AG04449 (cell line): Measurements from ENCODE around the gene LPGAT1.

ENCODE experiments used
- CTCF ChIA-PET: fragments of 350-600 bp; formaldehyde crosslinking; extraction: SDS; loops from one replicate; lab custom pipeline; 2021; ENCODE audit warnings: antibody characterized with exemption; lab: Yijun Ruan, JAX
- POLR2A ChIA-PET: fragments of 400-600, 350-600 bp; formaldehyde crosslinking; extraction: SDS; loops from one replicate; lab custom pipeline; 2020; ENCODE audit warnings: antibody characterized with exemption, inconsistent platforms; lab: Yijun Ruan, JAX
- DNase-seq: peaks from one replicate; pipeline ENCODE4 v3.0.0-alpha.2; 2010; ENCODE audit warnings: low read depth, low spot score
- H3K4me3 ChIP-seq: 2 replicates; pipeline ENCODE4 v1.5.1; 2011; ENCODE audit warnings: low read depth, mild to moderate bottlenecking, control low read depth, low read length
- TF ChIP-seq, protein P1 (sequence below): IDR thresholded peaks from one replicate; pipeline ENCODE4 v1.5.1; 2011; ENCODE audit warnings: mild to moderate bottlenecking, moderate library complexity, low read length, control low read depth, inconsistent platforms; ENCODE audit not compliant: insufficient read depth; ENCODE audit errors: missing control alignments

The LPGAT1 gene

GRCh38 chr1:211830055-211830327 is 572 bp downstream of the LPGAT1 start:
- POLR2A ChIA-PET = no interaction called here
- no peak for DNase-seq
- CTCF ChIA-PET = interaction anchor here (0.9 to 6.6 kb wide), 5 partner anchors 13 to 572 kb away, joined by 3 to 48 read pairs (median 9); partner anchors contain the start of genes DTL and INTS7
- TF ChIP-seq, protein P1, sequence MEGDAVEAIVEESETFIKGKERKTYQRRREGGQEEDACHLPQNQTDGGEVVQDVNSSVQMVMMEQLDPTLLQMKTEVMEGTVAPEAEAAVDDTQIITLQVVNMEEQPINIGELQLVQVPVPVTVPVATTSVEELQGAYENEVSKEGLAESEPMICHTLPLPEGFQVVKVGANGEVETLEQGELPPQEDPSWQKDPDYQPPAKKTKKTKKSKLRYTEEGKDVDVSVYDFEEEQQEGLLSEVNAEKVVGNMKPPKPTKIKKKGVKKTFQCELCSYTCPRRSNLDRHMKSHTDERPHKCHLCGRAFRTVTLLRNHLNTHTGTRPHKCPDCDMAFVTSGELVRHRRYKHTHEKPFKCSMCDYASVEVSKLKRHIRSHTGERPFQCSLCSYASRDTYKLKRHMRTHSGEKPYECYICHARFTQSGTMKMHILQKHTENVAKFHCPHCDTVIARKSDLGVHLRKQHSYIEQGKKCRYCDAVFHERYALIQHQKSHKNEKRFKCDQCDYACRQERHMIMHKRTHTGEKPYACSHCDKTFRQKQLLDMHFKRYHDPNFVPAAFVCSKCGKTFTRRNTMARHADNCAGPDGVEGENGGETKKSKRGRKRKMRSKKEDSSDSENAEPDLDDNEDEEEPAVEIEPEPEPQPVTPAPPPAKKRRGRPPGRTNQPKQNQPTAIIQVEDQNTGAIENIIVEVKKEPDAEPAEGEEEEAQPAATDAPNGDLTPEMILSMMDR = no peak
- peak overlapping the region; percentile 68 for H3K4me3 ChIP-seq

GRCh38 chr1:211829343-211830054 is 1.1 kb downstream of the LPGAT1 start:
- no peak for DNase-seq
- CTCF ChIA-PET = interaction anchor here (0.9 to 6.6 kb wide), 8 partner anchors 13 to 571 kb away, joined by 3 to 48 read pairs (median 4); partner anchors contain the start of genes DTL and INTS7
- H3K4me3 ChIP-seq = peak overlapping the region; percentile 68
- TF ChIP-seq, protein P1 = no peak
- POLR2A ChIA-PET = no interaction called here

- ChIA-PET CTCF (interaction anchor here (0.9 to 6.6 kb wide), 10 partner anchors 14 to 570 kb away, joined by 3 to 48 read pairs (median 6); partner anchors contain the start of genes DTL and INTS7), POLR2A (no interaction called here)
- TF ChIP-seq, protein P1 = no peak
- DNase-seq = no peak
- H3K4me3 ChIP-seq = peak overlapping the region; percentile 68
These were observed 1.8 kb downstream of the LPGAT1 start for GRCh38 chr1:211828584-211829342.

DNA sequence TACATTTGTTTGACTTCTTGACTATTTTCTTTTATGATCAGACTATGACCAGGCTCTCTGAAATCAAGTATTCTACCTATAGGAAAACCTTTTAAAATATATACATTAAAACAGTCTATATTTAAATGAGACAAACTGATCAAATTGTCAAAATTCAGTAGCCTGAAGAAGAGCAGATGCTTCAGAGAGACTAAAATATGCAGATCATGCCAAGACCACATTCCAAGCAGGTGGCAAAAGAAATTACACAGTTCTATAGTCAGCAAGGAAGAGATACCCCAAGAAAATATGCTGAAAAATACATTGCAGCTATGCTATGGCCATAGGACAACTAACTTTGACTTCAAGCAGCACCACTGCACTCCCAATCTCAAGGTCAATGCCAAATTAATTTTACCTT is 3.5 kb downstream of the LPGAT1 start:
- no peak for DNase-seq
- H3K4me3 ChIP-seq = no peak overlapping the region
- ChIA-PET CTCF (interaction anchor here (0.7 to 6.6 kb wide), 6 partner anchors 12 to 208 kb away, joined by 3 to 48 read pairs (median 9); partner anchors contain the start of genes DTL and INTS7), POLR2A (no interaction called here)
- TF ChIP-seq, protein P1 = no peak

DNA sequence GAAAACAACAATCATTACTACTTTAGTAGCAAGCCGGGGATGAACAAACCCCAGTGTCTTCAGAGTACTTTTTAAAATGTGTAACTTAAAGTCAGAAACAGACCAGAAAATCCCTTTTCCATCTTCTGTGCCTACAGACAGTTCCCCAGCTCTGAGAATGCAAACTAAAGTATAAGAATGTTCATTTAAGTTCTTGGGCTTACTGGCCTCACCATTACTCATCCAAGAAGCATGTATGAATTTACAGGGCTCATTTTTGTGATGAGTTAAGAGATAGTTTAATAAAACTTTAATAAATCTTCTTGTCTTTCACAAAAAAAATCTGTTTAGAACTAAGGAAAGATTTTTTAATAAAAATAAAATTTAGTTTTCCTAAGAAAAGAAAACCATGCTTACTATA is 4.6 kb downstream of the LPGAT1 start:
- ChIA-PET POLR2A (interaction anchor here (0.8 kb wide), 1 partner anchor 13 kb away, joined by 4 read pairs; no protein-coding TSS in a partner anchor), CTCF (interaction anchor here (0.7 to 6.6 kb wide), 7 partner anchors 11 to 209 kb away, joined by 3 to 48 read pairs (median 7); partner anchors contain the start of genes DTL and INTS7)
- TF ChIP-seq, protein P1 = no peak
- no peak overlapping the region for H3K4me3 ChIP-seq
- peak; percentile 45 for DNase-seq
